Peyer's patch (tissue), 4 donors: ENCODE results near the gene LAMC2. TPM values are rescaled to one million over a fixed set of nuclear protein-coding genes. Genes with fewer than 3 reads are reported as not detected.

Experiments
- DNase-seq, 3 donors: peaks; one replicate each; pipeline ENCODE4 v3.0.0-alpha.2; 2017 to 2019
- H3K27ac ChIP-seq, 4 donors: fragments of 200-600 bp; sonication (generic); one replicate each; pipeline ENCODE4 v1.5.1; 2016 to 2019
- H3K27me3 ChIP-seq, 2 donors: fragments of 200-600 bp; sonication (generic); one replicate each; pipeline ENCODE4 v1.5.1; 2019
- H3K36me3 ChIP-seq, 3 donors: fragments of 200-600 bp; sonication (generic); one replicate each; pipeline ENCODE4 v1.5.1; 2016 to 2019
- H3K4me1 ChIP-seq, 4 donors: fragments of 200-600 bp; sonication (generic); one replicate each; pipeline ENCODE4 v1.5.1; 2016 to 2019
- H3K4me3 ChIP-seq, 4 donors: fragments of 200-600 bp; sonication (generic); 1 replicate in 3 of 4; 2 replicates in 1 of 4; pipeline ENCODE4 v1.5.1; 2016 to 2019; ENCODE audit warnings: mild to moderate bottlenecking in 1 of 4
- H3K9me3 ChIP-seq, 4 donors: fragments of 200-600 bp; sonication (generic); one replicate each; pipeline ENCODE4 v1.5.1; 2016 to 2019; ENCODE audit warnings: mild to moderate bottlenecking in 1 of 4
- POLR2A ChIP-seq, 2 donors: fragments of 450-650 bp; IDR thresholded peaks; one replicate each; pipeline ENCODE4 v1.5.1; 2017; ENCODE audit warnings: antibody characterized with exemption in 2 of 2, mild to moderate bottlenecking in 2 of 2, moderate library complexity in 2 of 2
- total RNA-seq, 4 donors: library from RNA; depleted of rRNA; stranded (reverse); fragments of >200 nt; gene quantifications; one replicate each; pipeline ENCODE4 v1.1.0, GENCODE V29; 2016
- TF ChIP-seq, protein P1 (sequence below), 6 experiments: fragments of 450-650 bp in 4 of 6; fragments of 200-600 bp in 2 of 6; sonication (generic) in 1 of 6; IDR thresholded peaks; one replicate each; pipeline ENCODE4 v1.5.1; 2017 to 2019; ENCODE audit warnings: antibody characterized with exemption in 6 of 6, mild to moderate bottlenecking in 3 of 6, moderate library complexity in 1 of 6

LAMC2 gene
- total RNA-seq, 4 donors from 2014 or later, result 3.3 to 29.7 (median 17.3) TPM

DNA sequence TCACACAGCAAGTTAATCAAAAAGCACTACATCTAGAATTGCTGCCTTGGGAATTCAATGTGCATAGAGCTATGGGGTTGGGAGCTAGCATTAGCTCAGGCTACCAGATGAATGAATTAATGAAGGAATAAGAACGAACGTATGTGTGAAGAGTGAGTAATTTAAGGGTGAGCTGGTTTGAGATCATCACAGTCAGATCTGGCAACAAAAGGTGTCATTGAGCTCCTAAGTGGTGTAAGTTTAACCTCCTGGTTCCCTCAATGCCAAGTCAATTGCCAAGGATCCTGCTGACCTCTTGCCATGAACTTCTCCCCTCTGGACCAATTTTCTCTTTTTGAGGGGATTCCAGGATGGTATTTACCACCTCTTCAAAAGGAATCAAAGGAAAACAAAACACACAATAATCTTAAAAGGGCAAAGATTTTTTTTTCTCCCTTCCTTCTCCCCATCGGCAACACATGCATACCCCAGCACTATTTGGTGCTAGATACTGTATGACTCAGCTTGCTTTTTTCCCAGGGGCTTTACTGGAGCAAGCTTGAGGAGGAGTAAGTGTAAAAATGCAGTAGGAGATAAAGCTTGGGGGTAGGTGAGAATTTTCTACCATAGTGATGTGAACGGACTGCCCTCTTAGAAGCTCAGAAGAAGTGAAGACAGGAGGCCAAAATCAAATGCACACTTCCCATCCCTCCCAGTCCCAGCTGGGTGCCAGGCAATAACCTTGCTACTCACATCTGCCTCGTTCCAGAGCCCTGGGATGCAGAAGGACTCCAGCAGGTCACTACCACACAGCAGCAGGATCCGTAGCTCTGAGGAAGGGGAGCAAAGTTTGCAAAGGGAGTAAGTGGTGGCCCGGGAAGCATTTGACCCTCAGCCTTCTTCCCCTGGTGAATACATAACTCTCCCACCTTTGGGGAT, 92.0 kb downstream of the LAMC2 start:
- TF ChIP-seq POLR2A (IDR thresholded peaks at IDR 0.05), result no peak
- TF ChIP-seq, protein P1, sequence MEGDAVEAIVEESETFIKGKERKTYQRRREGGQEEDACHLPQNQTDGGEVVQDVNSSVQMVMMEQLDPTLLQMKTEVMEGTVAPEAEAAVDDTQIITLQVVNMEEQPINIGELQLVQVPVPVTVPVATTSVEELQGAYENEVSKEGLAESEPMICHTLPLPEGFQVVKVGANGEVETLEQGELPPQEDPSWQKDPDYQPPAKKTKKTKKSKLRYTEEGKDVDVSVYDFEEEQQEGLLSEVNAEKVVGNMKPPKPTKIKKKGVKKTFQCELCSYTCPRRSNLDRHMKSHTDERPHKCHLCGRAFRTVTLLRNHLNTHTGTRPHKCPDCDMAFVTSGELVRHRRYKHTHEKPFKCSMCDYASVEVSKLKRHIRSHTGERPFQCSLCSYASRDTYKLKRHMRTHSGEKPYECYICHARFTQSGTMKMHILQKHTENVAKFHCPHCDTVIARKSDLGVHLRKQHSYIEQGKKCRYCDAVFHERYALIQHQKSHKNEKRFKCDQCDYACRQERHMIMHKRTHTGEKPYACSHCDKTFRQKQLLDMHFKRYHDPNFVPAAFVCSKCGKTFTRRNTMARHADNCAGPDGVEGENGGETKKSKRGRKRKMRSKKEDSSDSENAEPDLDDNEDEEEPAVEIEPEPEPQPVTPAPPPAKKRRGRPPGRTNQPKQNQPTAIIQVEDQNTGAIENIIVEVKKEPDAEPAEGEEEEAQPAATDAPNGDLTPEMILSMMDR (IDR thresholded peaks at IDR 0.05), result no peak
- Histone ChIP-seq H3K4me1 (no peaks in the 10 kb centered on the region), H3K4me3 (no peak overlapping the region), H3K36me3 (no peaks in the 10 kb centered on the region), H3K9me3 (no peaks in the 10 kb centered on the region), H3K27ac (no peak overlapping the region), H3K27me3 (no peaks in the 10 kb centered on the region)
- no peak for DNase-seq

DNA sequence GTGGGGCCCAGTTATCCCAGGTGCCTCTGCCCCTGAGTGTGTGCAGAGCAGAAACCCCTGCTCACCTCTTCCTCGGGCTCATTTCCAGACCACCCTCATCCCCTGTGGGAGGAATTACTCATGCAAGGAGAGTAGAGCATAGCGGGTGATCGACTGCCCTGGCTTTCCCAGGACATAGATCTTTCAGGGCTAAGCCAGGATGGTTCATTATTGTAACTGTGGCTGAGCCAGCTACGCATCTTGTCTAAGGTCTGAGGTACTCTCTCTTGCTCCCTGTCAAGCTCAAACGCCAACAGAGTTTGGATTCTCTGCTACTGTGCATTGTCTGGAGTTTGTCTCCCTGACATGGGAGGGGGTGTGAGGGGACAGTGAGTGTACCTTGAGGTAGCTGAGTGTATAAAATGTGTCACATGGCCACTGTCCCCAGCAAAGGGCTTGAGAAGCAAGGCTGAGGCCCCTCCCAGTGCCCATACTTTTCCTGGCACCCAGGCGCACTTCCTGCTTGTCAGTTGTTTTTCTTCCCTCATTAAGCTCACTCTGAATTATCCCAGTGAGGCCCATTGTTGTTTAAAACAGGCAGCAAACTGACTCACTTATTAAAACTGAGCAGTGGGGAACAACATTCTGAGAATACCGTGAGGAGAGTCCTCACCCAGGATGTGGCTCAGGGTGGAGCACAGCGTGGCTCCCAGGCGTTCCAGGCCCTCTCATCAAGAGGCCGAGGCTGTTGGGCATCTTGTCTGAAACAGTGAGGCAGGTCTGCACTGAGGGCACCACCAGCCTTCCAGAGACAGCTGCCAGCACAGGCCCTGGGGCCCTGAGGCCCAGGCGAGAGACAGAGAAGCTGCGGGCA, 92.9 kb downstream of the LAMC2 start:
- Histone ChIP-seq H3K4me1 (no peaks in the 10 kb centered on the region), H3K27me3 (no peaks in the 10 kb centered on the region), H3K9me3 (no peaks in the 10 kb centered on the region), H3K36me3 (no peaks in the 10 kb centered on the region), H3K27ac (peak overlapping the region in 2 of 4 donors; percentile 13 to 23), H3K4me3 (no peak overlapping the region)
- no peak for DNase-seq
- TF ChIP-seq POLR2A (IDR thresholded peaks at IDR 0.05), result no peak
- TF ChIP-seq, protein P1 (IDR thresholded peaks at IDR 0.05), result no peak

DNA sequence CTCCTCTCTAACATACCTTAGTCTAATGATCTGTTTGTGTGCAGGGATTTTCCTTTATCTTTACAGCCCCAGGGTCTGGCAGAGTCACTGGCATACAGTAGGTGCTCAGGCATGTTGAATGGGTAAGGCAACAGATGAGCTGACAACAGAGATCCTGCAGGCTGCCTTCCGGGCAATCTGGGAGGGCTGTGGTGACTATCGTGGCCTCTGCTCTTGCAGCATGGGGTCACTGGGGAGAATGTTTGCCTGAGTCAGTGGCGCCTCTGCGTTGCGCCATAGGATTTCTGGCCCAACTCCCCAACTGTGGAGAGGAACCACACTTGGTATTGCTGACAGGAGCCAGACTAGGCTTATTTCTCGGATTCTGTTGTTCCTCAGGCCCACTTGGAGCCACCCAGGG, 93.8 kb downstream of the LAMC2 start:
- no peak for DNase-seq
- H3K9me3 ChIP-seq, result no peaks in the 10 kb centered on the region
- H3K27me3 ChIP-seq, result no peaks in the 10 kb centered on the region
- no peaks in the 10 kb centered on the region for H3K4me1 ChIP-seq
- H3K27ac ChIP-seq, result peak overlapping the region in 1 of 4 donors; percentile 13
- no peak for TF ChIP-seq POLR2A (IDR thresholded peaks at IDR 0.05)
- TF ChIP-seq, protein P1 (IDR thresholded peaks at IDR 0.05), result no peak
- no peak overlapping the region for H3K4me3 ChIP-seq
- no peaks in the 10 kb centered on the region for H3K36me3 ChIP-seq

DNA sequence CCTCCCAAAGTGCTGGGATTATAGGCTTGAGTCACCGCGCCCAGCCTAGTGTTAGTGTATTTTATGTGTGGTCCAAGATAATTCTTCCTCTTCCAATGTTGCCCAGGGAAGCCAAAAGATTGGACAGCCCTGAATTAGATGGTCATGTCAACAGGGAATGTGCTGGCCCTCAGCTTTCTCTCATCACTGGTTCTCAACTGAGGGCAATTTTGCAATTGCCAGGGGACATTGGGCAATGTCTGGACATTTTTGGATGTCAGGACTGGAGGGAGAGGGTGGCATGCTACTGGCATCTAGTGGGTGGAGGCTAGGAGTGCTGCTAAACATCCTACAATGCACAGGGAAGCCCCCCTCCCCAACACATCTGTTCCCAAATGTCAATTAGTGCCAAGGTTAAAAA, 95.0 kb downstream of the LAMC2 start:
- Histone ChIP-seq H3K27me3 (no peaks in the 10 kb centered on the region), H3K4me3 (no peak overlapping the region), H3K36me3 (no peaks in the 10 kb centered on the region), H3K9me3 (no peaks in the 10 kb centered on the region), H3K4me1 (no peaks in the 10 kb centered on the region), H3K27ac (peak overlapping the region in 2 of 4 donors; percentile 16 to 39)
- TF ChIP-seq POLR2A (IDR thresholded peaks at IDR 0.05), result no peak
- DNase-seq, result peak in 1 of 3 donors; percentile 64

DNA sequence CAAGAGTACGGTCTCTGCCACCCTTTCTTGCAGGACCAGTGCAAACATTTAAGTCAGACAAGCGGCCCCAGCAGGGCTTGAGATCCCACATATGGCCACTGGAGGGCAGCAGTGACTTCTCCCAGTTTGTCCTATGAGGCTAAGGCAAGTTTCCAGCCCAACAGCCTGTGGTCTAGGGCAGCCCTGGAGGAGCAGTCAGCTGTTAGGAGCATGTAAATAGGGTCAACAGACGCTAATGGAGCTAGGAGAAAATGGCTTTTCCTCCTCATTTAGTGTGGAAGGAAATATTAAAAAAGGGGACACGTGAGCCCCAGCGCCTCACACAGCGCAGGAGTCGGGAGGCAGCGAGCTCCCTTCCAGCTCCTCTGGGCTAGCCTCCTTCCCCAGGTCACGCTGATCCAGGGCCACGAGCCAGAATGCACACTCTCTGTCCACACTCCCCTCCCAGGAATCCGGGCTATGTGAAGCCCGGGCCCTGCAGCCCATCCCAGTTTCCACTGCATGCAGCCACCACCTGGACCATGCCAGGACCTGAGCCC, 95.6 kb downstream of the LAMC2 start:
- no peak overlapping the region for H3K4me3 ChIP-seq
- no peaks in the 10 kb centered on the region for H3K9me3 ChIP-seq
- DNase-seq, result peak; percentile 61 to 91 (median 85)
- no peaks in the 10 kb centered on the region for H3K36me3 ChIP-seq
- H3K27me3 ChIP-seq, result no peaks in the 10 kb centered on the region
- H3K4me1 ChIP-seq, result no peaks in the 10 kb centered on the region
- peak overlapping the region; percentile 14 to 49 (median 28) for H3K27ac ChIP-seq
- no peak for TF ChIP-seq POLR2A (IDR thresholded peaks at IDR 0.05)
- TF ChIP-seq, protein P1 (IDR thresholded peaks at IDR 0.05), result peak; percentile 71 to 87 (median 82)
